CD1c-positive myeloid dendritic cell (primary cell): ENCODE results near the gene S100A13.

Experiments used
- DNase-seq: peaks from one replicate; pipeline ENCODE4 v3.0.0-alpha.2; 2016; ENCODE audit errors: extremely low spot score

S100A13 gene

GRCh38 chr1:153570874-153571273 lies 56.4 kb downstream of the S100A13 start:
- no peak for DNase-seq

GRCh38 chr1:153569465-153569864 lies 57.8 kb downstream of the S100A13 start:
- no peak for DNase-seq
